ENCODE measurements around the gene APC. TPM values are rescaled to one million over a fixed set of nuclear protein-coding genes. Genes with fewer than 3 reads are reported as not detected.

The APC gene
- total RNA-seq, 2 donors from 2014 or later: 36.0 to 36.8 TPM

- intact Hi-C loops (cut with DNase I): no loop called here
Observed at GRCh38 chr5:112823656-112824055, 86.0 kb downstream of the APC start.

GRCh38 chr5:112824197-112824596 lies 86.5 kb downstream of the APC start:
- H3K27ac ChIP-seq: no peak overlapping the region
- TF ChIP-seq CTCF (IDR thresholded peaks at IDR 0.05): no peak

More at GRCh38 chr5:112823656-112824055, 86.0 kb downstream of the APC start:
- no peak overlapping the region for H3K4me3 ChIP-seq
- H3K27ac ChIP-seq: no peak overlapping the region
- H3K9ac ChIP-seq (ENCODE audit: low read depth in 2 of 2, low read length in 2 of 2): no peak overlapping the region
- H3K36me3 ChIP-seq: peaks cover 3% of the 10 kb centered on the region
- no peaks in the 10 kb centered on the region for H3K4me1 ChIP-seq
- H3K27me3 ChIP-seq: no peaks in the 10 kb centered on the region
- no peak for TF ChIP-seq CTCF (IDR thresholded peaks at IDR 0.05)
- no peaks in the 10 kb centered on the region for H3K9me3 ChIP-seq
- DNase-seq: no peak

GRCh38 chr5:112830378-112830777 lies 92.7 kb downstream of the APC start:
- Histone ChIP-seq H3K36me3 (no peaks in the 10 kb centered on the region), H3K4me3 (no peak overlapping the region), H3K9ac (ENCODE audit: low read depth in 2 of 2, low read length in 2 of 2) (no peak overlapping the region), H3K27ac (no peak overlapping the region), H3K4me1 (no peaks in the 10 kb centered on the region), H3K27me3 (no peaks in the 10 kb centered on the region), H3K9me3 (no peaks in the 10 kb centered on the region)
- TF ChIP-seq CTCF (IDR thresholded peaks at IDR 0.05): no peak
- no peak for DNase-seq
- intact Hi-C loops (cut with DNase I): no loop called here

More at GRCh38 chr5:112824197-112824596, 86.5 kb downstream of the APC start:
- H3K9ac ChIP-seq (ENCODE audit: low read depth in 2 of 2, low read length in 2 of 2): no peak overlapping the region
- intact Hi-C loops (cut with DNase I): no loop called here
- no peaks in the 10 kb centered on the region for H3K9me3 ChIP-seq
- no peak for DNase-seq
- H3K4me3 ChIP-seq: no peak overlapping the region
- H3K27me3 ChIP-seq: no peaks in the 10 kb centered on the region
- H3K4me1 ChIP-seq: no peaks in the 10 kb centered on the region
- H3K36me3 ChIP-seq: no peaks in the 10 kb centered on the region

GRCh38 chr5:112833971-112834370 lies 96.3 kb downstream of the APC start:
- intact Hi-C loops (cut with DNase I): no loop called here
- H3K27me3 ChIP-seq: no peaks in the 10 kb centered on the region
- H3K9me3 ChIP-seq: no peaks in the 10 kb centered on the region
- H3K9ac ChIP-seq (ENCODE audit: low read depth in 2 of 2, low read length in 2 of 2): no peak overlapping the region
- TF ChIP-seq CTCF (IDR thresholded peaks at IDR 0.05): no peak
- peaks cover 8% of the 10 kb centered on the region for H3K36me3 ChIP-seq
- no peaks in the 10 kb centered on the region for H3K4me1 ChIP-seq
- DNase-seq: no peak
- no peak overlapping the region for H3K4me3 ChIP-seq
- H3K27ac ChIP-seq: no peak overlapping the region

- intact Hi-C loops (cut with DNase I): no loop called here
- no peak for TF ChIP-seq CTCF (IDR thresholded peaks at IDR 0.05)
- Histone ChIP-seq H3K9ac (ENCODE audit: low read depth in 2 of 2, low read length in 2 of 2) (no peak overlapping the region), H3K27ac (no peak overlapping the region), H3K4me1 (no peaks in the 10 kb centered on the region), H3K27me3 (no peaks in the 10 kb centered on the region), H3K9me3 (no peaks in the 10 kb centered on the region), H3K4me3 (no peak overlapping the region), H3K36me3 (no peaks in the 10 kb centered on the region)
- DNase-seq: no peak
Observed at GRCh38 chr5:112844489-112844888, 106.8 kb downstream of the APC start.

Data from colonic mucosa (tissue), 4 donors.